ENCODE measurements around the gene DNAL4.

DNAL4 gene

DNA sequence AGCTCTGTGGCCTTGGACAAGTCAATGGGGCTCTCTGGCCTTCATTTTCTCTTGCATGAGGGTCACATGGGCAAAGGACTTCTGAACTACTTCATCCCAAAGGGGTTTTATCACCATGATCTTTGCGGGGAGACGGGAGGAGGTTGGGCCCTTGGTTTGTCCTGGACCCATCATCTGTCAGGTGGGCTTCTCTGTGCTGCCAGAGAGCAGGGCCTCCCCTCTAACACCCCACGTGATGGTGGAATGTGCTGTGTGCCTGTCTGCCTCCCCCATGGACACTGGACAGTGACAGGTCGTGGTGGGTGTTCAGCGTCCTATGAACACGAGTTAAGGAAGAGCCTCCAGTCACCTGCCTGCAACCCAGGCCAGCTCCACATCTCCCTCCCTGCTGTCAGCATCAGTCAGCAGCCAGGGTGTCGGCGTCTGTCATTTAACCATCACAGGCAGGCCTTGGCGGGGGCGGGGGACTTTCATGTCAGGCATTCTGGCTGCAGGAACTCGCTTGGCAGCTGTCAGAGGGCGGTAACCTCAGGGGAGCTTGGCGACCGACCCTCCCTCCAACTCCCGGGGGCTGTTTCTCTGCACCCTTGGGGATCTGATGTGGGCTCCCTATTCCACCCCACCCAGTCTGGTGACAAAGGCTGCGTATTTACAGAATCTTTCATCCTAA lies 35.5 kb downstream of the DNAL4 start:
- no peak for DNase-seq (ENCODE audit: low spot score)

DNA sequence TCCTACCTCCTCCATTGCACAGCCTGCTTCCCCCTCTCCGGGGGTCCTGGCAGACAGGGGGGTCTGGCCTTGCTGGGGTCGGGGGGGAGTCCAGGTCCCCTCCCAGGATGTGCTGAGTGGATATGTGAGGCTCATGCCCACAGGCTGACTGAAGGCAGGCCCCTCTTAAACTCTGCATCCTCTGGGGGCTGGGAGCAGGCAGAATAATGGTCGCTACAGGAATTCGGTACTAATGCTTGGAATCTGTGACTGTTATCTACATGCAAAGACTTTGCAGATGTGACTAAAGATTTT lies 36.5 kb downstream of the DNAL4 start:
- no peak for DNase-seq (ENCODE audit: low spot score)

DNA sequence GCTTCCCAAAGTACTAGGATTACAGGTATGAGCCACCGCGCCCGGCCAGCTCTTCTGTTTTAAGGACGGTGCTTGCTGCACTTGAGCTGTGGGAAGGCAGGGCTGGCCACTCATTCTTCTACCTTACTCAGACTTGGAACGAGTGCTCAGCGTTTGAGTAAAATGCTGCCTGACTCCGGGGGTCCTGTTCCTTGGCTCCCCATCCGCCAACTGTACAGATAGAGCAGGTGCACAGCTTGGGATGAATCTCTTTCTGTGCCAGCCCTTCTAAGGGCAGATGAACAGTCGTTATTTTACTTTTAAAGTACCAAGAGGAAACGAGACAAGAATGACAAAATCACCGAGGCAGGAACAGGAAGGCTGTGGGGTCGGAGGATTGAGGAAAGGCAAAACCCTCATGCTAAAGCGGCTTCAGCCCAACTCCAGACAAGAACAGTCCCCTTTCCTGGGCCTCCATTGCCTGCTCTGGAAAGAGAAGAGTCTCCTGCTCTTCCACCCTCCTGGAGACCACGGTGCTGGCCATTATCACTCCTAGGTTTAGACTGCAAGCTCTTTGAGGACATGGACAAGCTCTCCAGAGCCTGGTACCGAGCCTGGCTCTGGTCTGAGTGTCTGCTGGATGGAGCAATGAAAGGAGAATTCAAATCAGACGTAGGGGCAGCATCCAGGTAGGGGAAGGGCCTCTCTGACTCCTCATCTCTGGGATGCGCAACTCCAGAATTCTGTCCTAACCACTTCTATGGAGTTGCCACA lies 37.1 kb downstream of the DNAL4 start:
- DNase-seq (ENCODE audit: low spot score) = peak; percentile 39

DNA sequence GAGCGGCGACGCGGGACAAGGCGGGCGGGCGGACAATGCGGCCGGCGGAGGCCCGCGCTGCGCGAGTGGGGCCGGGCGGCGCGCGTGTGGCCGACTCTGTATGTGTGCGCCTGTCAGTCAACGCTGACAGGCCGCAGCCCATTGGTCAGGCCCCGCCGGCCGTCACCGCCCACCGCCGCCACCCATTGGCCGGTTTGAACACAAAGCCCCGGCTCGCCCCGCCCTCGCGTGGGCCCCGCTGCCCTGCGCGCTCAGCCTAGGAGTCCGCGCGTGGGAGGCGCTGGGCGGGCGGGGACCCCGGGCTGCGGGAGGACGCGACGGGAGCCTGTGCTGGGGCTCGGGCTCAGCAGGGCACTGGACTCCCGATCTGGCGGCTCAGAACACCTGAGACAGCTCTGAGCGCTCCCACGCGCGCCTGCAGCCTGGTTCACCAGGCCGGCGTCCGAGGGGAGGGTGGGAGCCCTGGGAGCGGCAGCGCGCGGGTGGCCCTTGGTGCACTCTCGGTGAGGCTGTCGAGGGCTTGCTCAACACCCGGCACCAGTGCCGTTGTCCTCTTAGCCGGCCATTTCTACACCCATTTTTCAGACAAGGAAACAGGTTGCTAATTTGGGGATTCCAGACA lies 37.9 kb downstream of the DNAL4 start, which contains the start of gene SUN2:
Gene SUN2 (minus strand): TSS at position 88 of the 622 bp plus-strand sequence. CDS start 3,370 bp downstream, outside the sequence.
- DNase-seq (ENCODE audit: low spot score) = peak; percentile 82

DNA sequence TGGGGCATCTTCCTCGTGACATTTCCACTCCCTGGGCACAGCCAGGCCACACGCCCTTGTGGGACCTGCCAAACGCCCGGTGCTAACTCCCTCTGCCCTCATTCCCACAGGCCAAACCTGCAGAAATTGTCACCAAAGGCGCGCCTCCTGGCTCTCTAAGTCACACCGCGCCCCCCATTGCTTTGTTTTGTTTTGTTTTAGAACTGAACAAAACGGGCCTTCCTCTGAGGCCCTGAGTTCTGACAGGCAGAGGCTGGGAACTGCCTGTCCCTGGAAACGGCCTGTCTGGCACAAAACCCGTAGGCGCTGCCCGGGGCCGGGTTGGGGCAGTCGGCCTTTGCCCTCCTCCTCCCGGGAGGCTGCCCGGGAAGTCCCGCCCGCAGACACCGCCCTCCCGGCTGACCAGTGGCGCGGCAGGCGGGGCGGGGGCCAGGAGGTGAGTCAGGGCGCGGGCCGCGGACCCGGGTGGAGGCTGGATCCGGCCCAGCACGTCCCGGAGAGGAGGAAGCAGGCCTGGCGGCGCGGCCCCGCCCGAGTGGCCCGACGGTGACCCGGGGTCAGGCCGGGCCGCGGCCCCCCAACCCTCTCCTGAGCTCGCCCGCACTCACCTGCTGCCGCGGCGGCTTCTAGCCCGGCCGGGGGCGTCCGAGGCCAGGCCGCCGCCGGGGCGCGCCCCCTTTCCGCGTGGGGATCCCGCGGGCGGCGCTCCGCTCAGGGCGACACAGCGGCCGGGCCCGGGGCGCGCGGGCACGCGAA lies 38.6 kb downstream of the DNAL4 start:
- DNase-seq (ENCODE audit: low spot score) = peak; percentile 55

DNA sequence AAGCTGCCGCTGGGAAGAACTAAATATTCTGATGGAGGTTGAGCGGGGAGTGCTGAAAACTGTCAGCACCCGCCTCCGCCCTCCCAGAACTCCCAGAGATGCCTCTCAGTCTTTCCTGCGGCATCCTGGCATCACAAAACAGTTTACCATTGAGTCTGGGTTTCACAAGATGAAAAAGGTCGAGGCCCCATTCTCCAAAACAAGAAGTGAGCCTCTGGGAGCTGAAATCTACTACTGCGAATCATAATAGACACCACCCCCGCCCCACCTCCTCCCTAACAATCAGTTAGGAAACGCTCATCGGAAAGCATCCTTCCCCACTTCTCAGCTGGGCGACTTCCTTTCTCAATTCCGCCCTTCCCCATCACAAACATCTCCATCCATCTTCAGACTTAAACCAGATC lies 39.2 kb downstream of the DNAL4 start:
- peak; percentile 37 for DNase-seq (ENCODE audit: low spot score)

DNA sequence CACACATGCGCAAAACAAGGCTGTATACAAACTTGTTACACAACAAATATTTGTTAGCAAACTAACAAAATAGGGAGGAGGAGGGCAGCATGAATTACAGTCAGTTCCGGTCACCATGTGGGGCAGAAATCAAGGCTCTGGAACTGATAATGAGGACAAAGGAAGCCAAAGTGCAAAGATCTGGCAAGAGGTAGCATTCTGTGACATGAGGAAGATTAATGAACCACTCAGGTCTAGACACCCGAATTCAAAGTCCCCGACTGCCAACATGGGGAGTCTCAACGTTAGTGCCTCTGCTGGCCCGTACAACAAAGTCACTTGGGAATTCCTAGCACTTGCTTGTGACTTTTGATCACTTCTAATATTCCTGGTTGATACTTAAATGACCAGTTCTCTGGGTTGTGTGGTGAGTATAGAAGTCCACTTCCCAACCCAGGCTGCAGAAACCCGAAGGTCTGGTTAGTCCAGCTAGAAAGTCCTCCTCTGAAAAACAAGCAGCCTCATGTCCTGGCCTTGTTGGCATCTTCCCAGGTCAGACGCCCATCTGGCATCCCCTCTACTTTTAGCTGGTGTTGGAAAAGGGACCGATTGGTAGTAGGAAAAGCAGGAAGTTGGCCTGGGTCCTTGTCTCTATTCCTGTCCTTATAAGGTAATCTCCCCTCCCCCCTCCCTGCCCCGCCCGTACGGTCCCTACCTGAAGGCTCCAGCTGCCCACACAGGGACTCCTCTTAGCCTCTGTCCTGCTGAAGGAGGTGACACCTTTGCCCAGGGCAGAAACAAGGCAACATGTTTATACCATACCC lies 39.8 kb downstream of the DNAL4 start:
- no peak for DNase-seq (ENCODE audit: low spot score)

DNA sequence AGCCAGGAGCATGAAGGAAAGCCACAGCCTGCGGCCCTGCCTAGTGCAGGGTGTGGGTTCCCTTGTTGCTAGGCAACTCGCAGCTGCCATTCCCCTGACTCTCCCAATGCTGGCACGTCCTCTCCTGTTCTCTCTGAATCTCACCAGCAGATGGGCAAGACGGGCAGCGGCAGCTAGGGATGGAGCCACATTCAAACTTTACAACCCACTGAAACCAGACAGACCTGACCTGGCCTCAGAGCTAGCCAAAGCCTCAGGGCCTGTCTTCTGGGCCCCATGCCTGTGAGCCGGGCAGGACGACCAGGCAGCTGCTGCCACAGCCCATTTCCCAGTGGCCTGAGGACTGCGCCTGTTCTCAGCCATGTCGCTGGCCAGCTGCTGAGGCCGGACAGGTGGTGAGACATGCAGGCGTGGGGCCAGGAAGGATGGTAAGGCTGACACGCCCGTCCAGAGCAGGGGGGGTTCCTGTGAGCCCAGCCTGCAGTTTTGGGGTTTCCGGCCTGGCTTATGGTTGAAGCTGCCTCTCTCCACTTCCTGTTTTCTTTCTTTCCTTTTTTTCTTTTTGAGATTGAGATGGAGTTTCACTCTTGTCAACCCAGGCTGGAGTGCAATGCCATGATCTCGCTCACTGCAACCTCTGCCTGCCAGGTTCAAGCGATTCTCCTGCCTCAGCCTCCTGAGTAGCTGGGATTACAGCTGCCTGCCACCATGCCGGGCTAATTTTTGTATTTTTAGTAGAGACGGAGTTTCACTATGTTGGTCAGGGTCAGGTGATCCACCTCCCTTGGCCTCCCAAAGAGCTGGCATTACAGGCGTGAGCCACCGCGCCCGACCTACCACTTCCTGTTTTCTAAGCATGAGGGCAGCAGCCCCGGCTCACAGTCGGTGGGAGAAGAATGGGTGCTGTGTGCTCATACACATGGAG lies 42.3 kb downstream of the DNAL4 start:
- DNase-seq (ENCODE audit: low spot score) = peak; percentile 79

DNA sequence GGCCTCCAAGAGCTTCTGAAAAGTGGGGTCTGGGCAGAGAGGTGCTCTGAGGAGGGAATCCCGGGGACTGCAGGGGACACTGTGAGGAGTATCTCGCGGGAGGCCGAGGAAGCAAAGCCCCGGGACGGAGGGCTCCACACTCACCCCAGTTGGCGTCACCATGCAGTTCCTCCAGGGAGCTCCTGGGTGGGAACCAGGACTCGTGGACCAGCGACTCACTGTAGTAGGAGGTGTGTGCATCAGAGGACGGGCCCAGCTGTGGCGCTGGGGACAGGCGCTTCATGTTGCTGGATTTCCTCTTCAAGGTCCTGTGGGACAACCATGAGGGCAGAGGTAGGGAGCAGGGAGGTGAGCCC lies 42.9 kb downstream of the DNAL4 start:
- DNase-seq (ENCODE audit: low spot score) = no peak

DNA sequence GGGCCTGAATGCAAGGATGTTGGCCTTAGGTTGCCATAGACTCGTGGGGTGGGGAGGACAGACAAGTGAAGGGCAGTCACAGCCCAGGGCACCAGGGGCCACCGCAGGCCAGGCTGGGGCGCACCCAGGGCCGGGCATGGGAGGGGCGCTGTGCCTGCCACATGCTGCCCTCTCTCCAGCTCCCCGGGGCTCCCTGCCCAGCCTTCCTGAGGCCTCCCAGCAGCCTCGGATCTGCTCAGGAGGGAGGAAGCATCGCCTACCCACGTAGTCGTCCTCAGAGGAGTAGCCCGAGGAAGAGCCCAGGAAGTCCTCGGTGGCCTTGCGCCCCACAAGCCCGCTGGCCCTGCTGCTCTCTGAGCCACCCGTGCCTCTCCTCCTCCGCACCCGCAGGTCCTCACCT lies 43.3 kb downstream of the DNAL4 start:
- DNase-seq (ENCODE audit: low spot score) = no peak

DNA sequence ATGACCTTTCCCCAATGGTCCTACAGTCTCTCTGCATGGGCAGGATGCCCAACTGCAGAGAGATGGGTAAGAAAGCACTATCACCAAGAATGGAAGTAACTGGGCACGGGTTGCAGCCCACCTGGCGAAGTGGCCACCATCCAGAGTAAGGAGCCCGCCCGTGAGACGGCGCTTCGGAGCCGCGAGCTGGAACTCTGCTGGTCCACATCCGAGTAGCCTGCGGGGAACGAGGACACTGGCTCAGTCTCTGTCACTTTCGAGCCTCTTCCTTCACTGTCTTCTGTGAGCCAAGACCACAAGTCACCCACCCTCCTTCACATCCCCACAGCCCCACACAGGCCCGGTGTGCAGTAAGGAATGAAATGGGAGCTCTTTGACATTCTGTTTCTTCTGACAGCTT lies 43.8 kb downstream of the DNAL4 start:
- DNase-seq (ENCODE audit: low spot score) = no peak

DNA sequence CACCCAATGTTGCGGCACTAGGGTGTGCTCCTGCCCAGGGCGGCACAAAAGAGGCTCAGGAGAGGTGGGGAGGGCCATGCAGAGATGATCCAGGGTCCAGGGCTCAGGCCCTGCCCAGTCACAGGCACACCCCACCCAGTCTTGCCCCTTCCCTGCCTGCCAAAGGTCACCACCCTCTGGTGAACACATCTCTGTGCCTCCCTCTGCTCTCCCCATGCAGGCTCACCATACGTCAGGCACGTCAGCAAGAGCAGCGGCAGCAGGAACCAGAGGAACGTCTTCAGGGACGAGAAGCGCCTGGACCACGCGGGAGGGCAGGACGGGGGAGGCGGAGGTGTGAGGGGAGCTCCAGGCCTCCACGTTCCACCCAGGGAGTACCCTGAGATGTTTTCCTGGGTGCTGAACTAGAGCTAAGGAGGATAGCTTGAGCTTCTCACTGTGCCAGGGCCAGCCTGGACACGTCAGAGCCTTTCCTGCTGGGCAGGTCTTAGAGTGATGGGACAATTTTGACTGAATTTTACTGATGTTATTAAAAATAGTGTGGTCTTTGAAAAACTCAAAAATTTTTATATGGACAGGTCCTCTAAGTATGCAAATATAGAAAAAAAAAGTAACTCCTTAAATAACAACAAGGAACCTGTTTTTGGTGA lies 45.3 kb downstream of the DNAL4 start:
- no peak for DNase-seq (ENCODE audit: low spot score)

DNA sequence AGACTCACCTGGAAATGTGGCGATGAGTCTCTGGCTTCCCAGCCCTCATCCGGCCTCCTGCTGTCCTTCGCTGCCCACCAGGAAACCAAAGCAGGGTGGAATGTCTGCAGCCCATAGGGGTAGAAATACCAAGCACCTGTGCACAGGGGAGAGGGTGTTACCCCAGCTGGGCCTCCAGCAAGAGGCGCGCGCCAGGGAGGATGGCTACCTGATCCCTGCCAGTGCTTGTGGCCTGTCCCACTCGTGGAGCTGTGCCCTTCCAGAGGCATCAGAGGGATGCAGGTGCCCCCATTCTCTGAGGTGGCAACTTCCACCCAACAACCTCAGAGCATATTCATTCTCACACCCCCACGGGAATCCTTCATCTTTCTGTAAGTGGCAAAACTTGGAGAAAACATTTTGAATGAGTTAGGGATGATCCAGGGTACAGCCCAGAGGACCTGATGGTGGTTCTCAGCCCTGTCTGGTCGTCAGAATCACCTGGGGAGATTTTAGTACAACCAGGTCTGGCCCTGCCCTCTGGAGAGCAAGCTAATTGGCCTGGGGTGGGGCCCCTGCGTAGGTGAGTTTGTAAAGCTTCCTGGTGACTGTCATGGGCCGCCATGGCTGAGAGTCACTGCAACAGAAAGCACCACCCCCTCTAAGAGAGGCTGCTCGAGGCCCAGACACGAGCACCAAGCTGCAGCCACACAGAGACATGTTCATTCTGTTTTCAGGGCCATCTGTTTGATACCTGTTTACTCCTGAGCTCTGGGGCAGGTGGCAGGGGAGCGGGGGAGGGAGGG lies 48.1 kb downstream of the DNAL4 start:
- DNase-seq (ENCODE audit: low spot score) = no peak

DNA sequence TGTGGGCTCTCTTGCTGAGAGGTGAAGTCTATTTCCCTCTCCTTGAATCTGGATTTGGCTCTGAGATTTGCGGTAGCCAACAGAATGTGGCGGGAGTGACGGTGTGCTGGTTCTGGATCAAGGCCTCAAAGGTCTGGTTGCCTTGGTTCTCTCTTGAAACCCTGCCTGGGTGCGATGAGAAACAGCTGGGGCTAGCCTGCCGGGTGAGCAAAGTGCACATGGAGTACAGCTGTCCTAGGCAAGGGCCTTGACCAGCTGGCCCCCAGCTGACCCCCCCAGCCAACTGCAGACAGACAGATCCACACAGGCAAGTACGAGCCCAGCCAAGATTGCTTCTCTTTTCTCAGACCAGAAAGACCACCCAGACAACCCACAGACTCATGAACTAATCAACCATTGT lies 49.0 kb downstream of the DNAL4 start:
- DNase-seq (ENCODE audit: low spot score) = no peak

DNA sequence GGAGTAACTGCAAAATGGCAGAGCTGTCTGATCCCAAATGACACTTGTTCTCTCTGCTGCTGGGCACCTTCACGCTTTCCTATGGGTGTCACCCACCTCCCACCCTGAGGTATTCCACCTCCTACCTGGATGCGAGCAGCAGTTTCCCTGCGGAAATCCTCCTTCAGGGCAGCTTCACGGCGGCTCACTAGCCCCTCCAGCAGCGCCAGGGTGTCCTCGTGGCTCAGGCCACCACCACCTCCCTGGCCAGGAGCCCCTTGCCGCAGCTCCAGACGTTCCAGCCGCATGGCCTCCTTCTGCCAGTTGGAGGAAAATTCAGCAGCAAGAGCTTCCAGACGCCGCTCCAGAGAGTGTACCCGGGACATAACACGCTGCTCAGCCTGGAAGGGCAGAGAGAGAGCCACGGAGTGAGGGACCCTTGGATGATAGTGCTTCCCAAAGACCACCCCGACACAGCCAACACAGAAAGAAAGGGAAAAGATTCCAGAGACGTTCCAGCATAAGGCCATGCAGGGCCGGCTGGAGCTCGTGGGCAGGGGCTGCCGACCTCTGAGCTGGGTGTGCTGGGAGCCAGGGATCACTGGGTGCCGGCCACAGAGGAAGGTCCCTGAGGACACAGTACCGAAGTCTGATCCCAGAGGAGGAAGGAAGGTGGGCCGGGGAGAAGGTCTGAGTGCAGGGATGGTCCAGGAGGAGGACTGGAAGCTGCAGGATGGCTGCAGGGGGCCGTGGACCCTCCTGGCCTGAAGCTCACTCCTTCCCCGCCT lies 51.6 kb downstream of the DNAL4 start:
- no peak for DNase-seq (ENCODE audit: low spot score)

DNA sequence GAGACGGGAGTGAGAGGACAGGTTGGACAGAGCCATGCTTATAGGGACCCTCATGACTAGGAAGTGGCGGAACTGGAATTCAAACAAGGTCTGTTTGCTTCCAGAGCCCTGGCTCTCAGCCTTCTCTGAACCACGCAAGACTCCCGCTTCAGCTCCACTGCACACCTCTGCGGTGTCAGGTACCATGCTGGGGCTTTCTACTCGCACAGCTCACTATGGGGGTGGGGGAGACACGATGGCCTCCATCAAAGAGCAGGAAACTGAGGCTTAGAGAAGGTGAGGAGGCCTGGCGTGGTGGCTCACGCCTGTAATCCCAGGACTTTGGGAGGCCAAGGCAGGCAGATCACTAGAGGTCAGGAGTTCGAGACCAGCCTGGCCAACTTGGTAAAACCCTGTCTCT lies 52.4 kb downstream of the DNAL4 start:
- no peak for DNase-seq (ENCODE audit: low spot score)

DNA sequence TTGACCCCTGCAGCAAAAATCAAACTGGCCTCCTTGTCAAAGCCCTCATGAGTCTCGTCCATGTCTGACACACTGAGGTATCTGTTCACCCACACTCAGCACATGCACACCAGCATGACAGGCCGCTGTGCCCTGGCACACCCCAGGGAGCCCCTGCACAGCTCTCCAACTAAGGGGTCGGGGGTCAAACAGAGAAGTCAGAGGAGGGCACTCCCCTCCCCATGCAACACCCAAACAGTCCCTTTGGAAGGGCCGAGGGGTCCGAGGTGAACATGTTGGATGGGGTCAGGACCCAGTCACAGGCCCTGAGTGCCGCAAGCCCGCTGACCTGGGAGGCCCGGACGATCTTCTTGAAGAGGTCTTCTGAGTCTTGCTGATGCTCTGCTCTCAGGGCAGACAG lies 52.8 kb downstream of the DNAL4 start:
- DNase-seq (ENCODE audit: low spot score) = no peak

DNA sequence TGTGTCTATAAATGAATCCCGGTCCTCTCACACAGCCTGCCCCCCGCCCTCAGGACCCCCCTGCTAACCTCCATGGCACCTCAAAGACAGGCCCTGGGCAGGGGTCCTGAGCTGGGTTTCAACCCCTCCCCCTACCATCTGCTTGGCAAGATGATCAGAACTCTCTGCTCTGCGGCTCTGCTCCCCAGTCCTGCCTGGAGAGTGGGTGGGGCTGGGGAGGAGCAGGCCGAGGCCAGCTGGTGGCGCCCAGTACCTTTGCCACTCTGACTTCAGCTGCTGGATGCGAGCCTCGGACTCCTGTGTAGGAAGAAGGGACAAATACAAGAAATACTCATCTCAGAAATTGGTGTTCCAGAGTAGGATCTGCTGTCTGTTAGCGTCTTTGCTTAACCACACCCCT lies 53.2 kb downstream of the DNAL4 start:
- DNase-seq (ENCODE audit: low spot score) = no peak

All from NAMALWA (cell line).